ENCODE data around the gene SCFD1. TPM values are rescaled to one million over a fixed set of nuclear protein-coding genes. Genes with fewer than 3 reads are reported as not detected.

Gene SCFD1
- total RNA-seq, 1 experiment from 2014 or later: 38.1 TPM

- Histone ChIP-seq H2AFZ (no peak overlapping the region), H3K9me2 (ENCODE audit: insufficient read depth) (no peaks in the 10 kb centered on the region), H3K27ac (no peak overlapping the region), H4K20me1 (ENCODE audit: insufficient read depth) (no peaks in the 10 kb centered on the region), H3K4me1 (replicated peaks; ENCODE audit: insufficient read depth) (no peaks in the 10 kb centered on the region), H3K4me3 (no peak overlapping the region), H3K36me3 (ENCODE audit: low read depth) (peaks cover 7% of the 10 kb centered on the region; the same call in 1 of the 2 replicates), H3K4me2 (no peak overlapping the region), H3K9me3 (ENCODE audit: insufficient read depth, low read depth) (no peaks in the 10 kb centered on the region), H3F3A (ENCODE audit: insufficient read depth, low read depth) (no peaks in the 10 kb centered on the region), H3K79me2 (ENCODE audit: low read depth) (no peaks in the 10 kb centered on the region), H3K27me3 (ENCODE audit: insufficient read depth, low read depth) (no peaks in the 10 kb centered on the region)
- BruUV-seq (replicated peaks): no TSS peak
- no peak for DNase-seq
- TF ChIP-seq CTCF (conservative IDR thresholded peaks at IDR 0.05) (no peak), EZH2 (IDR thresholded peaks at IDR 0.05; ENCODE audit: low read depth) (no peak)
- ChIA-PET POLR2A (ENCODE audit: unreplicated experiment) (no interaction called here), CTCF (no interaction called here)
- intact Hi-C loops (cut with micrococcal nuclease; ENCODE audit: unreplicated experiment): loop anchor here (2.0 to 10.0 kb wide), 2 partner anchors 251 to 1599 kb away; no protein-coding TSS in a partner anchor
Measured at GRCh38 chr14:30655658-30656057, 33.5 kb downstream of the SCFD1 start.

- no peak overlapping the region for H3K4me2 ChIP-seq
- H3F3A ChIP-seq (ENCODE audit: insufficient read depth, low read depth): no peaks in the 10 kb centered on the region
- POLR2A ChIA-PET (ENCODE audit: unreplicated experiment): no interaction called here
- no peaks in the 10 kb centered on the region for H3K79me2 ChIP-seq (ENCODE audit: low read depth)
- intact Hi-C loops (cut with micrococcal nuclease; ENCODE audit: unreplicated experiment): loop anchor here (2.0 to 10.0 kb wide), 2 partner anchors 251 to 1599 kb away; no protein-coding TSS in a partner anchor
- H3K9me2 ChIP-seq (ENCODE audit: insufficient read depth): no peaks in the 10 kb centered on the region
- no peaks in the 10 kb centered on the region for H3K4me1 ChIP-seq (replicated peaks; ENCODE audit: insufficient read depth)
- no peaks in the 10 kb centered on the region for H3K27me3 ChIP-seq (ENCODE audit: insufficient read depth, low read depth)
- TF ChIP-seq EZH2 (IDR thresholded peaks at IDR 0.05; ENCODE audit: low read depth): no peak
- peak; percentile 57 for TF ChIP-seq CTCF (conservative IDR thresholded peaks at IDR 0.05)
- H3K4me3 ChIP-seq: no peak overlapping the region
- CTCF ChIA-PET: no interaction called here
- no TSS peak for BruUV-seq (replicated peaks)
- H3K36me3 ChIP-seq (ENCODE audit: low read depth): peaks cover 7% of the 10 kb centered on the region; the same call in 1 of the 2 replicates
- H3K9me3 ChIP-seq (ENCODE audit: insufficient read depth, low read depth): no peaks in the 10 kb centered on the region
- H4K20me1 ChIP-seq (ENCODE audit: insufficient read depth): no peaks in the 10 kb centered on the region
- no peak overlapping the region for H2AFZ ChIP-seq
- no peak overlapping the region for H3K27ac ChIP-seq
- DNase-seq: peak in 1 of 2 experiments; percentile 3
Measured at GRCh38 chr14:30656190-30656632, 34.1 kb downstream of the SCFD1 start.

GRCh38 chr14:30657050-30657449 is 34.9 kb downstream of the SCFD1 start:
- no TSS peak for BruUV-seq (replicated peaks)
- DNase-seq: no peak
- Histone ChIP-seq H3K9me2 (ENCODE audit: insufficient read depth) (no peaks in the 10 kb centered on the region), H4K20me1 (ENCODE audit: insufficient read depth) (no peaks in the 10 kb centered on the region), H3K9me3 (ENCODE audit: insufficient read depth, low read depth) (no peaks in the 10 kb centered on the region), H3K27me3 (ENCODE audit: insufficient read depth, low read depth) (no peaks in the 10 kb centered on the region), H3K4me1 (replicated peaks; ENCODE audit: insufficient read depth) (no peaks in the 10 kb centered on the region), H3K79me2 (ENCODE audit: low read depth) (no peaks in the 10 kb centered on the region), H3K36me3 (ENCODE audit: low read depth) (peaks cover 7% of the 10 kb centered on the region; the same call in 1 of the 2 replicates), H3K4me3 (no peak overlapping the region), H3F3A (ENCODE audit: insufficient read depth, low read depth) (no peaks in the 10 kb centered on the region), H3K4me2 (no peak overlapping the region), H2AFZ (no peak overlapping the region), H3K27ac (no peak overlapping the region)
- ChIA-PET CTCF (no interaction called here), POLR2A (ENCODE audit: unreplicated experiment) (no interaction called here)
- TF ChIP-seq CTCF (conservative IDR thresholded peaks at IDR 0.05): no peak
- intact Hi-C loops (cut with micrococcal nuclease; ENCODE audit: unreplicated experiment): loop anchor here (2.0 to 10.0 kb wide), 2 partner anchors 250 to 1598 kb away; no protein-coding TSS in a partner anchor
